Measurements from ENCODE around the gene RTN4R. TPM values are rescaled to one million over a fixed set of nuclear protein-coding genes. Genes with fewer than 3 reads are reported as not detected.

RTN4R gene
- total RNA-seq, 1 experiment from 2014 or later: 9.6 TPM

DNA sequence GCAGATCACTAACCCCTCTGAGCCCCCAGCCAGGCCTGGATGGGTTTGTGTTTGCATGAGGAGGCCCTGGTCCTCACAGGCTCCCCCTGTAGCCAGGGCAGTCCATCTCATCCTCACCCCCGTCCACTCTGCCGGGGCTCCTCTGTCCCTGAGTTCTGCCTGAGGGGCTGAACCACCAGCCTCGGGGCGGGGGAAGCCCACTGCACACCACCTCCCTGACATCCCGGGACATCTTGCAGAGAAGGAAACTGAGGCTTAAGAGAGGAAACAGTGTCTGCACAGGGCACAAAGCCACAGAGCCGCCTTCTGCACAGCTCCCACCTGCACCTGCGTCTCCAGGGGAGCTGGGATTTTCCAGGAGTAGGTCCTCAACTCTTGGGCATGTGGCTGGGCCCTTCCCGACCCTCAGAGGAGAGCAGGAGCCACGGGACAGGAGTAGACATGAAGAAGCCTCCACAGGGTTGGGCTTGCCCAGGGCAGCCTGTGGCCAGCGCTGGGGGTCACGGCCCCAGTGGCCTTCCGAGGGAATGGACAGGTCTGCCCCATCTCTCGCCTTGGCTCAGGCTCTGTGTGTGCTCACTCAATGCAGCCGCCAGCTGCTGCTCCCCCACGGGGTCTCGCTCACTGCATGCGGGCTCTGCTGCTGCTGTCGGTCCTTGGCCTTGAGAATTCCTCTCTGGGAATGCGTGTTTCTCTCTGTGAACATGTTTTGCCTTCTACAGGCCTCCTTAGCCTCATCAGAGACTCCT, 71.8 kb downstream of the RTN4R start:
- CTCF ChIA-PET: no interaction called here
- Histone ChIP-seq H3K4me3 (ENCODE audit: low read depth, low read length, poor library complexity, severe bottlenecking) (no peak overlapping the region), H3K27ac (ENCODE audit: low read depth, low read length, poor library complexity, severe bottlenecking) (no peak overlapping the region), H3K9me3 (ENCODE audit: low read depth, low read length, poor library complexity, severe bottlenecking) (no peaks in the 10 kb centered on the region), H3K36me3 (ENCODE audit: insufficient read depth, low read length, poor library complexity, severe bottlenecking) (no peaks in the 10 kb centered on the region), H3K27me3 (replicated peaks; ENCODE audit: insufficient read depth, low read depth, low read length, poor library complexity) (no peaks in the 10 kb centered on the region), H3K4me1 (ENCODE audit: insufficient read depth, low read length, poor library complexity, severe bottlenecking) (no peaks in the 10 kb centered on the region)
- no peak for TF ChIP-seq EZH2 (IDR thresholded peaks at IDR 0.05; ENCODE audit: borderline replicate concordance, low read depth, low read length, poor library complexity, severe bottlenecking)
- TF ChIP-seq, protein P1, sequence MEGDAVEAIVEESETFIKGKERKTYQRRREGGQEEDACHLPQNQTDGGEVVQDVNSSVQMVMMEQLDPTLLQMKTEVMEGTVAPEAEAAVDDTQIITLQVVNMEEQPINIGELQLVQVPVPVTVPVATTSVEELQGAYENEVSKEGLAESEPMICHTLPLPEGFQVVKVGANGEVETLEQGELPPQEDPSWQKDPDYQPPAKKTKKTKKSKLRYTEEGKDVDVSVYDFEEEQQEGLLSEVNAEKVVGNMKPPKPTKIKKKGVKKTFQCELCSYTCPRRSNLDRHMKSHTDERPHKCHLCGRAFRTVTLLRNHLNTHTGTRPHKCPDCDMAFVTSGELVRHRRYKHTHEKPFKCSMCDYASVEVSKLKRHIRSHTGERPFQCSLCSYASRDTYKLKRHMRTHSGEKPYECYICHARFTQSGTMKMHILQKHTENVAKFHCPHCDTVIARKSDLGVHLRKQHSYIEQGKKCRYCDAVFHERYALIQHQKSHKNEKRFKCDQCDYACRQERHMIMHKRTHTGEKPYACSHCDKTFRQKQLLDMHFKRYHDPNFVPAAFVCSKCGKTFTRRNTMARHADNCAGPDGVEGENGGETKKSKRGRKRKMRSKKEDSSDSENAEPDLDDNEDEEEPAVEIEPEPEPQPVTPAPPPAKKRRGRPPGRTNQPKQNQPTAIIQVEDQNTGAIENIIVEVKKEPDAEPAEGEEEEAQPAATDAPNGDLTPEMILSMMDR (conservative IDR thresholded peaks at IDR 0.05; ENCODE audit: low read depth, low read length): no peak
- POLR2A ChIA-PET (ENCODE audit: low non-redundant PET): no interaction called here
- DNase-seq (ENCODE audit: low spot score): no peak
- intact Hi-C loops (cut with micrococcal nuclease; ENCODE audit: unreplicated experiment): no loop called here
- no TSS peak for BruUV-seq (replicated peaks)

DNA sequence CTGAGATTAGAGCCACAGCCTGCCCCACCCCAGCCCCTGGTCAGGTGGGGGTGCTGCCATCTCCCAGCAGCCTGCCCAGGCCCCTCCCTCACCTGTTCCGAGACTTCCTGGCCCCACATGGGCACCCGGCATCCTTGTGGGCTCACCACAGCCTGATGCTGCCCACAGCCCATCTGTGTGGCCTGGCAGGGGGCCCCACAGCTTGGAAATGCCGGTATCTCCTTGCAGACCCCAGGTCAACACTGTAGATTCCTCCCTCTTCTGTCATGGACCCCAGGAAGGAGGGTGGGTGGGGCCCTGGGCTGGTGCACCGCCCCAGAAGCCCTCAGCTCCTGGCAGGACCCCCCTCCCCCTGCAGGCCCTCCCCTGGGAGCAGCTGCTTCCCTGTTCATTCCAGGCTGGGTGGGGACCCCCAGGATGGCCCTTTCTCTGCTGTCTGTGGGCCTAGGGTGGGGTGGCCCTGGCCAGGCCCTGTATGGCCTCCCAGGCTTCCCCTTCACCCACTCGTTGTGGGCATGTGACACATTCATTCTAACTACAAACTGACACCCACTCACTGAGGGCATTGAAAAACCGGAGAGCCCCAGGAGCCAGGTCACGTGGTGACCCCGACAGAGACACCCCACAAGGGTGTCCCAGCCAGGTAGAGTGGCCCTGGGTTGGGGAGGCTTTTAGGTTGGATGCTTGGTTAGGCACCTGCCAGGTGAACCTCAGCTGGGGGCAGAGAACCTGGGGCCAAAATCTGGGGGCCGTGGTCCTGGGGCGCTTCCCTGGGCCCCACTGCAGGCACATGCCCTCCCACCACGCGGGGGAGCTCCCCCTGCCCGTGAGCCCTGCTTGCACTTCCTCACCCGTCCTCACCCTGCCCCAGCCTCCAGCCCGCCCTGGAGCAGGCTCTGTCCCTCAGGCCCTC, 73.2 kb downstream of the RTN4R start:
- DNase-seq (ENCODE audit: low spot score): no peak
- ChIA-PET POLR2A (ENCODE audit: low non-redundant PET) (no interaction called here), CTCF (no interaction called here)
- Histone ChIP-seq H3K27me3 (replicated peaks; ENCODE audit: insufficient read depth, low read depth, low read length, poor library complexity) (no peaks in the 10 kb centered on the region), H3K4me1 (ENCODE audit: insufficient read depth, low read length, poor library complexity, severe bottlenecking) (no peaks in the 10 kb centered on the region), H3K4me3 (ENCODE audit: low read depth, low read length, poor library complexity, severe bottlenecking) (no peak overlapping the region), H3K9me3 (ENCODE audit: low read depth, low read length, poor library complexity, severe bottlenecking) (no peaks in the 10 kb centered on the region), H3K36me3 (ENCODE audit: insufficient read depth, low read length, poor library complexity, severe bottlenecking) (no peaks in the 10 kb centered on the region), H3K27ac (ENCODE audit: low read depth, low read length, poor library complexity, severe bottlenecking) (no peak overlapping the region)
- TF ChIP-seq EZH2 (IDR thresholded peaks at IDR 0.05; ENCODE audit: borderline replicate concordance, low read depth, low read length, poor library complexity, severe bottlenecking): no peak
- TF ChIP-seq, protein P1 (conservative IDR thresholded peaks at IDR 0.05; ENCODE audit: low read depth, low read length): no peak
- no TSS peak for BruUV-seq (replicated peaks)
- intact Hi-C loops (cut with micrococcal nuclease; ENCODE audit: unreplicated experiment): no loop called here

DNA sequence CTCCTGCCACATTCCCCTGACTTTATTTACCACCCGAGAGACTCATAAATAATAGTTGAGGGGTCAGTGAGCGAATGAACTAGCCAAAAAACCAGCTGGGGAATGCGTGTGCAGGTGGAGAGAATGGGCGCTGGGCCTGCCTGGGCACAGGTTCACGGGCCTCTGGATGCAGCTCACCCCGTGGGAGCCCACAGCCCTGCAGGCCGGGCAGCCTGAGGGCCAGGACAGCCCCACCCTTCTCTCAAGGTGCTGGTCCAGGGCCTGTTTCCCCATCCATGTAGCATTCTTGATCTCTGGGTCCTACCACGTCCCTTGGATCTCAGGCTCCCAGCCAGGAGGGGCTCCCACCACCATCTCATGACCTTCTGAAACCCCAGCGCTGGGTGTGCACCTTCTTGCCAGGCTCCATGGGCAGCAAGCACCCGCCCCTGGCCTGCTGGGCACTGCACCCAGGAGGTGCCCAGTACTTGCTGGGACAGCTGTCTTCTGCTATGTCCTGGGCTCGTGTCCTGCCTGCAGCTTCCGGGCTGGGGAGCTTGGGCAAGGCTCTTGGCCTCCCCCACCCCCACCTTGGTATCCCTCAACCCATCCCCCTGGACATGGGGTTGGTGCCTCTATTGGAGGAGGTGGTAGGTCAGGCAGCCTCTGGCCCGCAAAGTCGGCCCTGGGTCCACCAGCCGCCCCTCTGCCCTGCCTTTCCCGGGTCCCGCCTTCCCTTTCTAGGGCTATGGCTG, 74.2 kb downstream of the RTN4R start:
- Histone ChIP-seq H3K4me1 (ENCODE audit: insufficient read depth, low read length, poor library complexity, severe bottlenecking) (no peaks in the 10 kb centered on the region), H3K36me3 (ENCODE audit: insufficient read depth, low read length, poor library complexity, severe bottlenecking) (no peaks in the 10 kb centered on the region), H3K27ac (ENCODE audit: low read depth, low read length, poor library complexity, severe bottlenecking) (no peak overlapping the region), H3K4me3 (ENCODE audit: low read depth, low read length, poor library complexity, severe bottlenecking) (no peak overlapping the region), H3K27me3 (replicated peaks; ENCODE audit: insufficient read depth, low read depth, low read length, poor library complexity) (no peaks in the 10 kb centered on the region), H3K9me3 (ENCODE audit: low read depth, low read length, poor library complexity, severe bottlenecking) (no peaks in the 10 kb centered on the region)
- TF ChIP-seq EZH2 (IDR thresholded peaks at IDR 0.05; ENCODE audit: borderline replicate concordance, low read depth, low read length, poor library complexity, severe bottlenecking): no peak
- TF ChIP-seq, protein P1 (conservative IDR thresholded peaks at IDR 0.05; ENCODE audit: low read depth, low read length): no peak
- BruUV-seq (replicated peaks): no TSS peak
- CTCF ChIA-PET: no interaction called here
- POLR2A ChIA-PET (ENCODE audit: low non-redundant PET): no interaction called here
- intact Hi-C loops (cut with micrococcal nuclease; ENCODE audit: unreplicated experiment): no loop called here
- no peak for DNase-seq (ENCODE audit: low spot score)

Measured in A673 (cell line).